HG03108 (cell line): Measurements from ENCODE around the gene FHIT.

Experiments
- ATAC-seq: cut with Tn5 transposase; IDR thresholded peaks from one replicate; pipeline ENCODE4 v1.9.1; 2021; ENCODE audit warnings: moderate library complexity; ENCODE audit not compliant: unreplicated experiment

Gene FHIT

GRCh38 chr3:60435941-60436650 is 815.2 kb downstream of the FHIT start:
- ATAC-seq = no peak

DNA sequence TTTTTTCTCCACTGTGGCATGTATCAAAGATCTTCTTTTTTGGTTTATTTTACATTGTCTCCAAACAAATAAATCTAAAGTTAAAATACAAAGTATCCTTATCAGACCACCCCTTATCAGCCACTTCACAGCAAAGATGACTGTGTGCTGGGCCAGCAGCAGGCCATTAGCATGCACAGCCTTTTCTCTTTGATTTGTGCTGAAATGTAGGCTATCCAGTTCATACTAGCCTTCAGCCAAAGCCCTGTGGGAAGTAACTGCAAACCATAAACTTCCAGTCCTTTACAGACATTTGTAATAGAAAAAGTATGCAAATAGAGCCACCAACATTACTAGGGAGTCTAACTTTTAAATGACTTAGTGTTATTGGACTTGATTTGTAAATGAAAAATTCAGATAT is 816.3 kb downstream of the FHIT start:
- no peak for ATAC-seq

DNA sequence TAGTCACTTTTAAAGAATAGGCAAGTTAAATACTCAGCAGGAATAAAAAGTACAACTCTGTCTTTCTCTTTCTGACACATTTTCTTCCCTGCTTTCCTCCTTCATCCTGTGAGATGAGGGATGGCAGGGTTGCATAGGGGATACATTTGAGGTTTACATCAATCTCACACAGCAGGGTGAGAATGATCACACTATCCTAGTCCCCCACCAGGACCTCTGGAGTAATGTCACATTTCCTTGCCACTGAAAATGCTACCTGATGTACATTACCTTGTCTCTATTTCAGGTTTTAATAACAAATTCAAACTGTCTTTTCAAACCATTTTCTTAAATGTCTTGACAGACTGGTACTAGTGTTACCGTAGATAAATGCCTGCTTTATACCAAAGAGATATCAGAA is 816.9 kb downstream of the FHIT start:
- ATAC-seq = no peak

- ATAC-seq = no peak
Measured at GRCh38 chr3:60431599-60431958, 819.7 kb downstream of the FHIT start.

GRCh38 chr3:60430205-60430604 is 821.0 kb downstream of the FHIT start:
- no peak for ATAC-seq

GRCh38 chr3:60427109-60427508 is 824.1 kb downstream of the FHIT start:
- ATAC-seq = no peak

GRCh38 chr3:60424942-60425341 is 826.3 kb downstream of the FHIT start:
- no peak for ATAC-seq

GRCh38 chr3:60424034-60424433 is 827.2 kb downstream of the FHIT start:
- ATAC-seq = no peak

DNA sequence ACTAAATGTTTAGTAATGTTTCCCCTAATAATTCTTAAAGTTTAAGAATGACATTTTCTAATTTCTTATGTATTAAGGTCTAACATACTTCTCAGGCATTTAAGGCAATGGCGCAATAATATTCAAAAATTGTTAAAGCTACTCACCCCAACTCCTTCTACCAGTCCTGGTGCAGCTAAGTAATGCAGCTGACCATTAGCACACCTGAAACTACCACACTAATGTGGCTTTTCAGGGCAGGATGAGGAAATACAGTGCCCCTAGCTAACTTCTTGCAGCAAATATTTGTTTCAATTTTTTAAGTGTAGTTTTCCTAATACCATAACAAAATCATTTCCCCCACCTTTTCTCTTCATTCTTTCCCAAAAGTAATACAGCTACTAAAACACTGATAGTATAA is 827.7 kb downstream of the FHIT start:
- ATAC-seq = no peak

DNA sequence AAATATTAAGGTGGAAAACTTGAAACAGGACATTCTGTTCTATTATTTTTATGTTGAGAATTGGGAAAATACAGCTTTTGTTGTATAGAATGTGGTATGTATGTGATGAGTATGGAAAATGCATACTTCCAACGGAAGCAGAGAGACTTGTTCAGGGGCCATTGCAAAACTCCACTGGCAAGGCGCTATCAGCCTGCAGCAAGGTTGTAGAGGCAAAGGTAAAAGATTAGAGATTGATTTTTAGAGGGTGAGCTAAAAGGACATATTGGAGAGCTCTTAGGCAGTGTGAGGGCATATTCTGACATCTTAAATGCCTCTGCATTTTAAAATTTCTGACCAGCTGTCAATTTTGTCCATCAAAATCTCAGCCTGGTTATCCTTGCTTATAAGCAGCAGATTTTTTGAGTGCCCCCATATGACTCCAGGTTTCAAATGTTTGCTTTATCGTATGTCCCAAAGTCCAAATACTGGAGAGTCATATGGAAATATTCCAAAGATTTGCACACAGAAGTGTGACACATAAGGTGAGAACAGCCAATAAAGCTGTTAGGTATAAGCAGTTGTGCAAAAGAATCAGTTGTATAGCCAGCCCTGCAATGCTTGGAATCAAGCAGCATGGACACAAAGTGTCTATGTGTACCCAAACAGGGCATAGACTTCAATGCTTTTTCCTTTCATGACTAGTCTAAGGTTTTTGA is 829.4 kb downstream of the FHIT start:
- no peak for ATAC-seq

DNA sequence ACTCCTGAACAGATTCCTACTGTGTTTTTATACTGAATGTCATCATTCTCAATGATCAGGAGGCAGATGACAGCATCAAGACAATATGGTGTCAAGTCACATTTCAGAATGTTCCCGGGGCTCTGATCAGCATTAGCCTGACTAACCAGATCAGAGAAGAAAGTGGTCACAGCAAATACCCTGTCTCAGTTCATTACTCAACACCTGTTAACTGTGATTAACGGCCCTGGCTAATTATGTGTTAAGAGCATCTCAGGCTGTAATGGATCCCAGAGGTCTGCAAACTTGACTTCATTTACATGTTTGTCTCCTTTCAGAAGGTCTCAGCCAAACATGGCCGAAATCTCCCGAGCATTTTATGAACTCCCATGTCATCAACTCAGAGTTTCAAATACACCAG is 833.7 kb downstream of the FHIT start:
- ATAC-seq = no peak

GRCh38 chr3:60414011-60414410 is 837.2 kb downstream of the FHIT start:
- no peak for ATAC-seq

DNA sequence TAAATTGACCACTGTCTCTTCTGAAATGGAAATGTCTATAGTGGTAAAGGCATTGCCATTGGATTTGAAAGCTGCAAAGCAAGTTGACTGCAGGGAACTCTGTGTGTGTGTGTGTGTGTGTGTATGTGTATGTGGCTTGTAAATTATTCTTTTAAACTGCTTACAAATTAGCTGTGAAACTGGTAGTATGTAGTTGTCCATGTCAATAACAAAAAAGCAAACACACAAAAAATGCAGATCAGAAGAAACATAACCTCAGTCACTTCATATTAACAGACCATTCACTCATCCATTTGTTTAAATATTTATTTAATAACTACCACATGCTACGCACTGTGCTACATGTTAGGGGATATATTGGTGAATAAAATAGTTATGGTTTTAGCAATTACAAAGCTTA is 837.7 kb downstream of the FHIT start:
- ATAC-seq = no peak

- no peak for ATAC-seq
Measured at GRCh38 chr3:60403866-60404265, 847.4 kb downstream of the FHIT start.

DNA sequence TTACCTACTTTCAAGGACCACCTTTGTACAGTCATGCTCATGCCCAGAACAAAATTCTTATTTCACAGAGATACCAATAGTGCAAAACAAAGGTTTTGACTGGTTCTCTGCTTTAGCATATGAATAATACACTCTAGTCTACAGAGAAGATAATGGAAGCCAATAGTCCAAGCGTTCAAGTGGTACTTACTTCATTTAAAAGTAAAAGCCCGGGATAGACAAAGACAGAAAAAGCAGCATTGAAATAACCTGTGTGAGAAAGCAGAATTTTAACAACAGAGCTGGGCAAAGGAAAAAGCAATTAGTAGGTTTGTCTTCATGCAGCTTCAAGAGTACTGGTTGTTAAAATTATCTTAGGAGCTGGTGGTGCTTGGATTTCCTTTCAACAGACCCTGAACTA is 848.3 kb downstream of the FHIT start:
- no peak for ATAC-seq

DNA sequence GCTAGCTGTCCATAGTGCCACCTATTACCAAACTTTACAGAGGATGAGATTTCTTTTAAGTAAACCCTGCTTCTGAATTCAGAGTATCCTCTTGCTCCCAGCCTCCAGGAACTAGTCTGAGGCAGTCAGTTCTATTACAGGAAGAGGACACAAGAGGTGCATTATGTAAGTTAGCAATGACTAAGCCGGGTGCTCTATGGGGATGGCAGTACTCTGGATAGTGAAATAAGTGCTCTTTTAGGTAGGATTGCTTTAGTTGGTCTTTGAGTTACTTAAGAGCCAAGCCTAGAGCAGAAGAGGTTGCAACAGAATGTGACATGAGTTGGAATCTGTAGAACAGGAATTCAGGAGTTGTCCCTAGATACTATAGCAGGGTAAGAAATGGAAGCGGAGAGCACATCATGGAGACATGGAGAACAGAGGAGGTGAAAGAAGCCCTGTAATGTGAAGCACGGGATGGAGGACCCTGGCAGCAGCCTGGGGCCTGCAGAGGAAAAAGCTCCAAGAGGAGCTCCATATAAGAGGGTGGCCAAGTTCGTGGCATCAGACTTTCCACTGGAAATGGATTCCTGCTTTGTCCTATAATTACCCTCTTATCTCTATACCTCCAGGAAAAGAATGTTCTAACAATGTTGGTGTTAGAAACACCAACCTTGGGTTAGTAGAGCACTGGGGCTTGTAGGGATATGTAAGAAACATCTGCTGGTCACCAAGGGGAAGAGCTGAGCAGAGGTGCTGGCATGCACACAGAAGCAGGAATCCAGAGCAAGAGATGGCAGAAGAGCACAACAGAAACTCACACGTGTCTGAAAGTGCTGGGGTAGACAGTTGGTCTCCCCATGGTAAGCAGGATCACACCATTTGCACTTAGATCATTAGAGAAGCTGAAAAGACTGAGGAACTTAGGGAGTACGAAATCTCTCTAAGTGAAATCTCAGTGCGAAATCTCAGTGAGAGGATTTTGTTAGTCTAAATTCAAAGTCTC is 851.1 kb downstream of the FHIT start:
- ATAC-seq = no peak

GRCh38 chr3:60399292-60399691 is 852.0 kb downstream of the FHIT start:
- ATAC-seq = no peak

DNA sequence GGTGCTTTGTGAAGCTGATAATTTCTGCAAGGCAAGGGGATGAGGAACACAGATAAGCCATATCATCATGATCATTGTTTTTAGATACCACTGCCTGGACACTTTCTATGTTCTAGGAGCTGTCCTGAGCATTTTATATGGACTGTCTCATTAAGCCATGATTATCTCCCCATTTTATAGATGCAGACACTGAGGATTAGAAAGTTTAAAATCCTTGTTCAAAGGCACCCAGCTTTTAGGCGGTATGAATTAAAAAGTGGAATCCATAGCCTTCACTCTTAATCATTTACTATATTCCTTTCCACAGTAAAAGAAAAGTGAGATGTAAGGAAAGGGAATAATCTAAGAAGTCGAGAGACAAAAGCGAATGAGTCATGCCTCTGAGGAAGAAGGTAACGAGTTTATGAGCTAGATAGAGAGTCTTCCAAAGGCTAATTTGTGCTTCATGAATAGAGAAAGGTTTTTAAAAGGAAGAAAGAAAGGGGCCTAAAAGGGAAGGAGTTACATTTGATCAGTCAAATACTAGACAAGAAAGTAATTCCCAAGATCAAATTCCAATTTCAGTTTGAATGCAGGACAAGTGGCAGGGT is 856.0 kb downstream of the FHIT start:
- no peak for ATAC-seq

GRCh38 chr3:60393946-60394345 is 857.3 kb downstream of the FHIT start:
- no peak for ATAC-seq

GRCh38 chr3:60392501-60392900 is 858.8 kb downstream of the FHIT start:
- ATAC-seq = no peak

- ATAC-seq = no peak
Measured at GRCh38 chr3:60391292-60391691, 860.0 kb downstream of the FHIT start.
